ENCODE results near the gene GPS1.

DNA sequence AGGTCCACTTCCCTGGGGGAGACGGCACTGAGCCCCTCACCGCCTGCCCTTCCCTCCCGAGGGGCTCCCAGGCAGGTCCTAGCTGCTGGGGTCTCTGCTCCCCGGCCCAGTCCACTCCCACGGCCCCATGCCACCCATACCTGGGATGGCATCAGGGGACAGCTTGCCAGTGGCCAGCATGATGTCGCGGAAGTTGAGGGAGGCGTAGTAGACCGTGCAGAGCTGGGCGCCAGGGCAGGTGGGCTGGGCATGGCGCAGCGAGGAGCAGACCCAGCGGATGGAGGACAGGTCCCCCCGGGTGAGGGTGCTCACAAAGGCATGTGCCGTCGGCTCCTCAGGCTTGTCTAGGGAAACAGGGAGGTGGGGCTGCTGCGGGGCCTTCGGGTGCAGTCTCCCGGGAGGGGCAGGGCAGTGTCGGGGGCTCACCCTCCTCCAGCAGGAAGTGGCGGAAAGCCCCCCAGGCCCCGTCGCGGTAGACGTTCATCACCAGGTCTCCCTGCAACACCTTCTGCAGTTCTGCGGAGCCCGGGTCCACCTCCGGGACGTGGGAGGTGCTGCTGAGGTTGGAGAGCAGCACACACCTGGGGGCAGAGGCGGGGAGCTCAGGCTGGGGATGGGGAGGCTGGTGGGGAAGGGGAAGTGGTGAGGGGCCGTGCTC lies 32.8 kb downstream of the GPS1 start:
- TF ChIP-seq, protein P1, sequence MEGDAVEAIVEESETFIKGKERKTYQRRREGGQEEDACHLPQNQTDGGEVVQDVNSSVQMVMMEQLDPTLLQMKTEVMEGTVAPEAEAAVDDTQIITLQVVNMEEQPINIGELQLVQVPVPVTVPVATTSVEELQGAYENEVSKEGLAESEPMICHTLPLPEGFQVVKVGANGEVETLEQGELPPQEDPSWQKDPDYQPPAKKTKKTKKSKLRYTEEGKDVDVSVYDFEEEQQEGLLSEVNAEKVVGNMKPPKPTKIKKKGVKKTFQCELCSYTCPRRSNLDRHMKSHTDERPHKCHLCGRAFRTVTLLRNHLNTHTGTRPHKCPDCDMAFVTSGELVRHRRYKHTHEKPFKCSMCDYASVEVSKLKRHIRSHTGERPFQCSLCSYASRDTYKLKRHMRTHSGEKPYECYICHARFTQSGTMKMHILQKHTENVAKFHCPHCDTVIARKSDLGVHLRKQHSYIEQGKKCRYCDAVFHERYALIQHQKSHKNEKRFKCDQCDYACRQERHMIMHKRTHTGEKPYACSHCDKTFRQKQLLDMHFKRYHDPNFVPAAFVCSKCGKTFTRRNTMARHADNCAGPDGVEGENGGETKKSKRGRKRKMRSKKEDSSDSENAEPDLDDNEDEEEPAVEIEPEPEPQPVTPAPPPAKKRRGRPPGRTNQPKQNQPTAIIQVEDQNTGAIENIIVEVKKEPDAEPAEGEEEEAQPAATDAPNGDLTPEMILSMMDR (conservative IDR thresholded peaks at IDR 0.05; ENCODE audit: low read depth, low read length) = no peak
- no peak for TF ChIP-seq MAFK (IDR thresholded peaks at IDR 0.05; ENCODE audit: low read depth, low read length)
- no peak for TF ChIP-seq MAZ (IDR thresholded peaks at IDR 0.05; ENCODE audit: borderline replicate concordance, low read depth, low read length)
- no peak for TF ChIP-seq POLR2A (IDR thresholded peaks at IDR 0.05; ENCODE audit: low read depth, low read length)
- no peak for TF ChIP-seq FOS (IDR thresholded peaks at IDR 0.05; ENCODE audit: low read depth, low read length)
- no peak for TF ChIP-seq CEBPB (IDR thresholded peaks at IDR 0.05; ENCODE audit: low read depth, low read length)
- TF ChIP-seq MXI1 (IDR thresholded peaks at IDR 0.05; ENCODE audit: borderline replicate concordance, low read depth, low read length) = no peak
- TF ChIP-seq RCOR1 (IDR thresholded peaks at IDR 0.05; ENCODE audit: insufficient replicate concordance, low read length) = no peak
- no peak for TF ChIP-seq RAD21 (IDR thresholded peaks at IDR 0.05; ENCODE audit: low read length)
- TF ChIP-seq, protein P2, sequence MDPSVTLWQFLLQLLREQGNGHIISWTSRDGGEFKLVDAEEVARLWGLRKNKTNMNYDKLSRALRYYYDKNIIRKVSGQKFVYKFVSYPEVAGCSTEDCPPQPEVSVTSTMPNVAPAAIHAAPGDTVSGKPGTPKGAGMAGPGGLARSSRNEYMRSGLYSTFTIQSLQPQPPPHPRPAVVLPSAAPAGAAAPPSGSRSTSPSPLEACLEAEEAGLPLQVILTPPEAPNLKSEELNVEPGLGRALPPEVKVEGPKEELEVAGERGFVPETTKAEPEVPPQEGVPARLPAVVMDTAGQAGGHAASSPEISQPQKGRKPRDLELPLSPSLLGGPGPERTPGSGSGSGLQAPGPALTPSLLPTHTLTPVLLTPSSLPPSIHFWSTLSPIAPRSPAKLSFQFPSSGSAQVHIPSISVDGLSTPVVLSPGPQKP (IDR thresholded peaks at IDR 0.05; ENCODE audit: borderline replicate concordance, low read depth, low read length) = no peak
- no peak for TF ChIP-seq BHLHE40 (IDR thresholded peaks at IDR 0.05; ENCODE audit: low read depth, low read length)
- TF ChIP-seq NFE2L2 (IDR thresholded peaks at IDR 0.05; ENCODE audit: low read depth, low read length) = no peak
- TF ChIP-seq SMC3 (IDR thresholded peaks at IDR 0.05; ENCODE audit: low read depth, low read length) = no peak
- no peak for TF ChIP-seq USF2 (IDR thresholded peaks at IDR 0.05; ENCODE audit: low read depth, low read length)

Measured in IMR-90 (cell line).